ENCODE measurements around the gene DCST2.

DNA sequence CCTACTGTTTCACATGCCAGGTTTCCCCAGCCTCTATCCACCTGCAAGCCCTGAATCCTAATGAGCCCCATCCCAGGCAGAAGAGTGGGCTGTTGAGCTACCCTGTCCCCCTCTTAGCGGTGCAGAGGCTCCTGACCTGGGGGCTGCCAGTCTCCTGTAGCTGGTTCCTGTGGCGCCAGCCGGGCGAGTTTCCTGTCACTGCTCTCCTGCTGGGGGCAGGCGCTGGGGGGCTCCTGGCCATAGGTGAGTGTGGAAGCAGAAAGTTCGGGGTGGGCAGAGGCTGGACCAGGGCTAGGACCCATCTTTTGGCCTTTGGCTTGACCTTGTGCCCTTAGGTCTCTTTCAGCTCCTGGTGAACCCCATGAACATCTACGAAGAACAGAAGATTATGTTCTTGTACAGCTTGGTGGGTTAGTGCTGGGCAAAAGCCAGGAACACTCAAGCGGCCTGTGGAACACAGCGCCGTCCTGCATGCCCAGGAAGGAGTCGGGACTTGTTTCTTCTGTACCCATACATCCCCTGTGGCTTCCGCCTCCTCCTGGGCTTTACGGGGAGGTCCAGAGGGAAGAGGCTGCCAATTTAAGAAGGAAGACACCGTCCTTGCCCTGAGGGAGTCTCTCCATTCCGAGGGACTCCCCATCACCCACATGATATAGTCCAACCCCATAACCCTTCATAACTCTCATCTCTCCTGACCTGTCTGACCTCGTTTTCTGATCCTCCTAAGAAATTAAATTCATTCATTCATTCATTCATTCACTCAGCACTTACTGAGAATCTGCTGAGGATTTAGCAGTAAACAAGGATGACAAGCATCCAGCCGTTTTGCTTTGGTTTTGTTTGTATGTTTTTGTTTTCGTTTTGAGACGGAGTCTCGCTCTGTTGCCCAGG lies 982 bp upstream of the DCST2 start:
- TF ChIP-seq, protein P1, sequence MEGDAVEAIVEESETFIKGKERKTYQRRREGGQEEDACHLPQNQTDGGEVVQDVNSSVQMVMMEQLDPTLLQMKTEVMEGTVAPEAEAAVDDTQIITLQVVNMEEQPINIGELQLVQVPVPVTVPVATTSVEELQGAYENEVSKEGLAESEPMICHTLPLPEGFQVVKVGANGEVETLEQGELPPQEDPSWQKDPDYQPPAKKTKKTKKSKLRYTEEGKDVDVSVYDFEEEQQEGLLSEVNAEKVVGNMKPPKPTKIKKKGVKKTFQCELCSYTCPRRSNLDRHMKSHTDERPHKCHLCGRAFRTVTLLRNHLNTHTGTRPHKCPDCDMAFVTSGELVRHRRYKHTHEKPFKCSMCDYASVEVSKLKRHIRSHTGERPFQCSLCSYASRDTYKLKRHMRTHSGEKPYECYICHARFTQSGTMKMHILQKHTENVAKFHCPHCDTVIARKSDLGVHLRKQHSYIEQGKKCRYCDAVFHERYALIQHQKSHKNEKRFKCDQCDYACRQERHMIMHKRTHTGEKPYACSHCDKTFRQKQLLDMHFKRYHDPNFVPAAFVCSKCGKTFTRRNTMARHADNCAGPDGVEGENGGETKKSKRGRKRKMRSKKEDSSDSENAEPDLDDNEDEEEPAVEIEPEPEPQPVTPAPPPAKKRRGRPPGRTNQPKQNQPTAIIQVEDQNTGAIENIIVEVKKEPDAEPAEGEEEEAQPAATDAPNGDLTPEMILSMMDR (conservative IDR thresholded peaks at IDR 0.05; ENCODE audit: low read depth, low read length): no peak
- TF ChIP-seq EZH2 (IDR thresholded peaks at IDR 0.05; ENCODE audit: borderline replicate concordance, low read depth, low read length, poor library complexity, severe bottlenecking): no peak
